ENCODE results near the gene SALL3.

Gene SALL3

GRCh38 chr18:78981394-78981831 lies 1.8 kb downstream of the SALL3 start:
- DNase-seq, result no peak

- no peak for DNase-seq
These were observed 2.5 kb downstream of the SALL3 start for GRCh38 chr18:78981989-78982620.

GRCh38 chr18:78983512-78983911 lies 3.9 kb downstream of the SALL3 start:
- DNase-seq, result no peak

- DNase-seq, result no peak
These were observed 5.5 kb downstream of the SALL3 start for GRCh38 chr18:78984941-78985784.

GRCh38 chr18:78986018-78986481 lies 6.4 kb downstream of the SALL3 start:
- DNase-seq, result peak in 1 of 2 experiments; percentile 13

GRCh38 chr18:78991446-78991845 lies 11.8 kb downstream of the SALL3 start:
- DNase-seq, result no peak

GRCh38 chr18:78992041-78993011 lies 12.7 kb downstream of the SALL3 start:
- no peak for DNase-seq

- no peak for DNase-seq
These were observed 13.7 kb downstream of the SALL3 start for GRCh38 chr18:78993014-78993926.

GRCh38 chr18:78994000-78994399 lies 14.4 kb downstream of the SALL3 start:
- DNase-seq, result no peak

- no peak for DNase-seq
These were observed 14.9 kb downstream of the SALL3 start for GRCh38 chr18:78994531-78994930.

GRCh38 chr18:78994977-78995582 lies 15.5 kb downstream of the SALL3 start:
- DNase-seq, result no peak

- no peak for DNase-seq
These were observed 16.2 kb downstream of the SALL3 start for GRCh38 chr18:78995740-78996395.

GRCh38 chr18:78996741-78997490 lies 17.3 kb downstream of the SALL3 start:
- DNase-seq, result no peak

- DNase-seq, result no peak
These were observed 18.9 kb downstream of the SALL3 start for GRCh38 chr18:78998371-78999071.

GRCh38 chr18:78999939-79000338 lies 20.3 kb downstream of the SALL3 start:
- no peak for DNase-seq

- DNase-seq, result no peak
These were observed 21.4 kb downstream of the SALL3 start for GRCh38 chr18:79000997-79001396.

- no peak for DNase-seq
These were observed 26.0 kb downstream of the SALL3 start for GRCh38 chr18:79005653-79006052.

GRCh38 chr18:79006106-79006795 lies 26.6 kb downstream of the SALL3 start:
- DNase-seq, result no peak

GRCh38 chr18:79007440-79007839 lies 27.8 kb downstream of the SALL3 start:
- no peak for DNase-seq

All from NCI-H446 (cell line).